Measurements from ENCODE around the gene ZNF174. TPM values are rescaled to one million over a fixed set of nuclear protein-coding genes. Genes with fewer than 3 reads are reported as not detected.

Gene ZNF174
- total RNA-seq, 1 experiment from 2014 or later: 17.7 TPM

DNA sequence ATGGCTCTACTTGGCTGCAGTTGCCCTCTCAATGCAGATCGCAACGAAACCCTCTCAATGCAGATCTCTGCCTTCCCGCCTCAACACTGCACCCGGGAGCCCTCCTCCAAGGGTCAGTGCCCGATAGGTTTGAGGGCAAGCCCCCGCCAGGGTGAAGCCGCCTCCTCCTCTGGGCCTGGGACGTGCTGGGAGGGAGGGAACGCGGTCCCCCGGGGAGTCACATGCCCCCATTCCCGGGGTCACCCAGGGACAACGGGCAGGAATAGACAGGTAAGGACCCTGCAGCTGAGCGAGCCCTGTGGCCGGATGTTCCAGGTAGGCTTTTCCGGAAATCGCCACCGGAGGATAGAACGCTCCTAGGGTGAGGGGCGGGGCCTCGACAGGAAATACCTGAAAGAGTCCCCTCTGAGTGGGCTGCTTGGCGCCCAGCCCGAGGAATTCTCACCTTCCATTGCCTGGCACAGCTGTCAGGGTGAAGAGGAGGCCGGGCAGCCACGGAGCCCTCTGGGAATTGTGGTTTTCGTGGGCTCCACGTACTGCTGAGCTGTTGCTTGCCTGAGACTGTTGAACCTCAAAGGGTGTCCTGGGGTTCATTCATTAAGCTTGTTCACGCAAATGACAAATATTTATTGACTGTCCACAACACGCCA lies 12.8 kb downstream of the ZNF174 start:
- no peak overlapping the region for H2AFZ ChIP-seq (ENCODE audit: low read length)
- H3K9me2 ChIP-seq (replicated peaks; ENCODE audit: insufficient read depth, low read length): no peaks in the 10 kb centered on the region
- no peaks in the 10 kb centered on the region for H3K79me2 ChIP-seq (ENCODE audit: low read length)
- H4K20me1 ChIP-seq (ENCODE audit: insufficient read depth, low read depth, low read length): no peaks in the 10 kb centered on the region
- H3K9me3 ChIP-seq (ENCODE audit: low read length): peaks cover 11% of the 10 kb centered on the region
- DNase-seq: no peak
- no peak overlapping the region for H3K9ac ChIP-seq (ENCODE audit: low read length)
- H3K4me2 ChIP-seq (ENCODE audit: low read depth, low read length, poor library complexity, severe bottlenecking): no peak overlapping the region
- no peak overlapping the region for H3K4me3 ChIP-seq (ENCODE audit: low read length)
- no peak overlapping the region for H3K27ac ChIP-seq (ENCODE audit: low read length)
- no peaks in the 10 kb centered on the region for H3K27me3 ChIP-seq (ENCODE audit: low read length)
- peaks cover 7% of the 10 kb centered on the region; the same call in 1 of the 2 replicates for H3K36me3 ChIP-seq (ENCODE audit: insufficient read depth, low read length)
- H3K4me1 ChIP-seq (ENCODE audit: low read length): no peaks in the 10 kb centered on the region

DNA sequence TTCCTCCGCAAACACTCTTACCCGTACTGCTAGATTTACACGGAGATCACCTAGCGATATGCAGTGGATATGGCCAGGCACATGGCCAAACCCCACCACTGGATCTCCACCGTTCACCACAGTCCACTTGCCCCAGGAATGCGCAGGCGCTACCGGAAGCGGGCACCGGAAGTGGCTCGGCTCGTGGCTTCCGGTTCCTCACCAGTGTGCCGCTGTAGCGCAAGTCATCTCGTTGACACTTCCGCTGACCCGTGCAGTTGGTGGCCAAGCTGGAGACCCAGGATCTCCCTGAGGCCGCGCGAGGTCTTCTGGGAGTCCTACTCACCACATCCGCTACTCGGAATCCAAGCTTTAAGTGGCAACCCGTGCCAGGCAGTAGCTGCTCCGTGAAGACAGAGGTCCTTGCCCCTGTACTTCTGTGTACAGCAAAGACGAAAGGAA lies 30.8 kb downstream of the ZNF174 start:
- no peaks in the 10 kb centered on the region for H3K36me3 ChIP-seq (ENCODE audit: insufficient read depth, low read length)
- H3K4me3 ChIP-seq (ENCODE audit: low read length): no peak overlapping the region
- DNase-seq: no peak
- H3K27me3 ChIP-seq (ENCODE audit: low read length): no peaks in the 10 kb centered on the region
- H3K4me2 ChIP-seq (ENCODE audit: low read depth, low read length, poor library complexity, severe bottlenecking): no peak overlapping the region
- H3K9me3 ChIP-seq (ENCODE audit: low read length): no peaks in the 10 kb centered on the region
- H4K20me1 ChIP-seq (ENCODE audit: insufficient read depth, low read depth, low read length): no peaks in the 10 kb centered on the region
- no peak overlapping the region for H2AFZ ChIP-seq (ENCODE audit: low read length)
- H3K27ac ChIP-seq (ENCODE audit: low read length): no peak overlapping the region
- no peaks in the 10 kb centered on the region for H3K79me2 ChIP-seq (ENCODE audit: low read length)
- H3K9me2 ChIP-seq (replicated peaks; ENCODE audit: insufficient read depth, low read length): no peaks in the 10 kb centered on the region
- no peaks in the 10 kb centered on the region; the same call in 1 of the 2 replicates for H3K4me1 ChIP-seq (ENCODE audit: low read length)
- no peak overlapping the region for H3K9ac ChIP-seq (ENCODE audit: low read length)

DNA sequence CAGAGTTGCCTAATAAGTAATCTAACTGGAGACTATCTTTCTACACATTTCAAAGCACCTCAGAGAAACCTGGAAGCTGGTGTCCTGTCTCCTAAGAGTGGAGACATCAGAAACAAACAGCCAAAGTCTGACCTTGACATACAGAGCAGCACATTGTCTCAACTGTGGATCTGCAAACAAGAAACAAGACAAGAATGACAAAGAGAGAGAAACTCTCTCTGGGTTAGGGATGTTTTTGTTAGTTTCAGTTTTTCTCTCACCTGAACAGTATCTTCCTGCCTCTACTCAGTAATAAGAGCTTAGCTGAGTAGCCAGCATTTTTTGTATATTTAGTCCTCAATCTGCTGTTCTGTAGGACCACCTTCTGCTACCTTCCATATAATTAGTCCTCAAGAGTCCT lies 33.4 kb downstream of the ZNF174 start:
- no peak overlapping the region for H3K9ac ChIP-seq (ENCODE audit: low read length)
- no peaks in the 10 kb centered on the region for H3K79me2 ChIP-seq (ENCODE audit: low read length)
- no peak overlapping the region for H2AFZ ChIP-seq (ENCODE audit: low read length)
- no peaks in the 10 kb centered on the region for H3K9me2 ChIP-seq (replicated peaks; ENCODE audit: insufficient read depth, low read length)
- no peaks in the 10 kb centered on the region; the same call in 1 of the 2 replicates for H3K4me1 ChIP-seq (ENCODE audit: low read length)
- H3K4me2 ChIP-seq (ENCODE audit: low read depth, low read length, poor library complexity, severe bottlenecking): no peak overlapping the region
- no peak overlapping the region for H3K4me3 ChIP-seq (ENCODE audit: low read length)
- DNase-seq: no peak
- no peak overlapping the region for H3K27ac ChIP-seq (ENCODE audit: low read length)
- no peaks in the 10 kb centered on the region for H3K9me3 ChIP-seq (ENCODE audit: low read length)
- H4K20me1 ChIP-seq (ENCODE audit: insufficient read depth, low read depth, low read length): no peaks in the 10 kb centered on the region
- no peaks in the 10 kb centered on the region for H3K36me3 ChIP-seq (ENCODE audit: insufficient read depth, low read length)
- no peaks in the 10 kb centered on the region for H3K27me3 ChIP-seq (ENCODE audit: low read length)

DNA sequence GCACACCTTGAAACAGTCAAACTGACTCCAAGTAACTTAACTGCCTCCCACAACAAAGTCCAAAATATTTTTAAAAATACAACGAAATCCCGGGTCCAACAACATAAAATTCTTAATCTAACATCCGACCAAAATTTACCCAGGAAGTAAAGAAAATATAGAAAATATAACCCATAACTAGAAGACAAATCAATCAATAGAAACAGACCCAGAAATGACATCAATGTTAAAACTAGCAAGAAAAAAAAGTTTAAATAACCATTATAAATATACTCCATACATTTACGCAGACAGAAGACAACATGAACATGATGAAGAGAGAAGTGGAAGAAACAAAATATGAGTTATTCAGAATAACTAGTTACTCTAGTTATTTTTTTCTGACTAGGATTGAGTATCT lies 38.6 kb downstream of the ZNF174 start:
- no peaks in the 10 kb centered on the region for H3K27me3 ChIP-seq (ENCODE audit: low read length)
- no peaks in the 10 kb centered on the region for H4K20me1 ChIP-seq (ENCODE audit: insufficient read depth, low read depth, low read length)
- no peaks in the 10 kb centered on the region for H3K36me3 ChIP-seq (ENCODE audit: insufficient read depth, low read length)
- H3K4me3 ChIP-seq (ENCODE audit: low read length): no peak overlapping the region
- no peak overlapping the region for H3K27ac ChIP-seq (ENCODE audit: low read length)
- no peak overlapping the region for H3K4me2 ChIP-seq (ENCODE audit: low read depth, low read length, poor library complexity, severe bottlenecking)
- no peaks in the 10 kb centered on the region for H3K9me3 ChIP-seq (ENCODE audit: low read length)
- peaks cover 16% of the 10 kb centered on the region for H3K79me2 ChIP-seq (ENCODE audit: low read length)
- no peaks in the 10 kb centered on the region for H3K9me2 ChIP-seq (replicated peaks; ENCODE audit: insufficient read depth, low read length)
- H3K4me1 ChIP-seq (ENCODE audit: low read length): peaks cover 6% of the 10 kb centered on the region; the same call in 1 of the 2 replicates
- H3K9ac ChIP-seq (ENCODE audit: low read length): no peak overlapping the region
- no peak overlapping the region for H2AFZ ChIP-seq (ENCODE audit: low read length)
- DNase-seq: no peak

DNA sequence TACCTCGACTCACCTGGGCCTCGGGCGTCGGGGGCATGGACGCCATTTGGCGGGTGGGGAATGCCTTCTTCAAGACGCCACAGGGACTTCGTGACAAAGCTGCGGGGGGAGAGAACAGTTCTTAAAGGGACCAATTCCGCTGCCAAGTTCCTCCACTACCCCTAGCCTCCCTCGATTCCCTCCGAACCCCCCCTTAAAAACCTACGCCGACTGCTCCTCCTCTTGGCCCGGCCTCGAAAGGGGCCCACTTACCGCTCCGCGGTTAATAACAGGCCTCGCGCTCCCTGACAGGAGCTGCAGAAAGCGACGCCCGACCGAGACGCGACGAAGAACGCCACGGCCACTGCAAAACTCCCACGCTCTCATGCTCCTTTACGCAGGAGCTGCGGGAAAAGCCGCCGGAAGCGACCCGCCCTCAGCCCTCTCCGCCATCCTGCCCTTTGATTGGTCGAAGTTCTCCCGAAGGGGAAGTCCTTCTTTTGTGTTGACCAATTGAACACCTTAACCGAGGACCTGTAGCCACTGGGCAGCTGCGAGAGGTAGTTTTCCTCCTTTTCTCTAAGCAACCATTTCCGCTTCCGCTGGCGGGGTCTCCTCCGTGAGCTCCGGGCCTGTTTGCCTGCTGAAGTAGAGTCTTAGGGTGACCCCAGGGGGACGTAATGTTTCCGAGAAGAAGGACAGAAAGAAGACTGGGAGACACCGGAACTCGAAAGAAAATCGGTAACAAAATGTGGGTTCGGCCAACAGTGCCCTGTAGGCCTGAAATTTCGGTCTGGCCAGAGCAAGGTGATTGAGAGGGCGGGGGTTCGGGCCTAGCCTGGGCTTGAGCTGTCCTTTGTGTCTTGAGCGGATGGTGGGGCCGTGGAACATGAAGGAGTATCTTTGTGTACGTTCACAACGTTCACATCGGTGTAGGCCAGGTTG lies 42.4 kb downstream of the ZNF174 start, which contains the start of the genes NAA60 and ZNF597:
Gene NAA60, plus strand, starts transcription at position 573 of the 924 bp plus-strand sequence. CDS start 32,548 bp downstream, outside the sequence.
Gene ZNF597, minus strand, starts transcription at position 397 of the 924 bp plus-strand sequence. Its CDS starts 351 bp downstream, at position 46.
- Histone ChIP-seq H3K4me2 (ENCODE audit: low read depth, low read length, poor library complexity, severe bottlenecking) (peak within 1 kb of the TSS; percentile 55), H3K9ac (ENCODE audit: low read length) (peak within 1 kb of the TSS; percentile 68)

DNA sequence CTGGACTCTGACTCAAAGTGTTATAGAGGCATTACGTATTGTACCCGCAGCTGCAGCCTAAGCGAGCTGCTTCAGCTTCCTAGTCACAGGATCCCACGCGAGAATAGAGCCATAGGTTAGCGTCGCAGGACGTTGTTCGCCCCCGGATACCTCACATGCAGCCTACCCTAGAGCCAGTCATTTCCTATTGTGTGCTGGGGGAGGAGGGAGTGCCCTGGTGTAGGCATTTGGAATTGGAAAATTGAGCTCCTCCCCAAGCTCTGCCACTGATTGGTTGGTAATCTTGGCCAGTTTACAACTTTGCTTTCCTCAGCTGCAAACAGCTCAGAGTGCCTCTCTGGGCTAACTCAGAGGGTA lies 43.0 kb downstream of the ZNF174 start:
- H3K4me3 ChIP-seq (ENCODE audit: low read length): peak overlapping the region; percentile 68
- H3K9me2 ChIP-seq (replicated peaks; ENCODE audit: insufficient read depth, low read length): no peaks in the 10 kb centered on the region
- no peaks in the 10 kb centered on the region for H3K27me3 ChIP-seq (ENCODE audit: low read length)
- DNase-seq: peak; percentile 61
- no peak overlapping the region for H3K27ac ChIP-seq (ENCODE audit: low read length)
- H3K4me2 ChIP-seq (ENCODE audit: low read depth, low read length, poor library complexity, severe bottlenecking): peak overlapping the region; percentile 55
- no peak overlapping the region for H2AFZ ChIP-seq (ENCODE audit: low read length)
- peak overlapping the region; percentile 68 for H3K9ac ChIP-seq (ENCODE audit: low read length)
- peaks cover 9% of the 10 kb centered on the region; the same call in 1 of the 2 replicates for H3K4me1 ChIP-seq (ENCODE audit: low read length)
- no peaks in the 10 kb centered on the region for H3K9me3 ChIP-seq (ENCODE audit: low read length)
- no peaks in the 10 kb centered on the region for H4K20me1 ChIP-seq (ENCODE audit: insufficient read depth, low read depth, low read length)
- peaks cover 7% of the 10 kb centered on the region for H3K36me3 ChIP-seq (ENCODE audit: insufficient read depth, low read length)
- H3K79me2 ChIP-seq (ENCODE audit: low read length): peaks cover 27% of the 10 kb centered on the region

More for the DNA sequence above, 42.4 kb downstream of the ZNF174 start, which contains the start of the genes NAA60 and ZNF597:
- peaks cover 9% of the 10 kb centered on the region; the same call in 1 of the 2 replicates for H3K4me1 ChIP-seq (ENCODE audit: low read length)
- no peaks in the 10 kb centered on the region for H3K9me2 ChIP-seq (replicated peaks; ENCODE audit: insufficient read depth, low read length)
- no peaks in the 10 kb centered on the region for H3K9me3 ChIP-seq (ENCODE audit: low read length)
- H3K27me3 ChIP-seq (ENCODE audit: low read length): no peaks in the 10 kb centered on the region
- peaks cover 27% of the 10 kb centered on the region for H3K79me2 ChIP-seq (ENCODE audit: low read length)
- DNase-seq: peak; percentile 94
- peaks cover 6% of the 10 kb centered on the region for H3K36me3 ChIP-seq (ENCODE audit: insufficient read depth, low read length)
- H2AFZ ChIP-seq (ENCODE audit: low read length): no peak within 1 kb of the TSS
- peak within 1 kb of the TSS; percentile 68 for H3K4me3 ChIP-seq (ENCODE audit: low read length)
- H3K27ac ChIP-seq (ENCODE audit: low read length): no peak within 1 kb of the TSS
- no peaks in the 10 kb centered on the region for H4K20me1 ChIP-seq (ENCODE audit: insufficient read depth, low read depth, low read length)

DNA sequence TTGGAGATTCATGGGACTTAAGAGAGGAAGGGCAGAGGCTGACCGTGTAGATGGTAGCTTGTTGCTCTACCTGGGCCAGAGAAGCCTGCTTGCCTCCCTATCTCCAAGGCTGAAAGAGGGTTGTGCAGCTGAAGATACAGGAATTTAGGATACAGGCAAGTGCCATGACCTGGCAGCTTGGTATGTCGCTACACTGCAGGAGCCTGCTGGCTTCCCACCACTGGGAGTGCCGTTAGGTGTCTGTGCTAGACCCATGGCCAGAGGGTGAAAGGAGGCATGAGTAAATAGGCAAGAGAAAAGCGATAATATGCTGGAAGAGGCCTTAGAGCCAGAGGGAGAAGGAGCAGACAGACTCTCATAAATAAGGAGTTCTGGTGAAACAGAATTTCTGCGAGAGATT lies 53.1 kb downstream of the ZNF174 start:
- Histone ChIP-seq H4K20me1 (ENCODE audit: insufficient read depth, low read depth, low read length) (peaks cover 5% of the 10 kb centered on the region; the same call in 1 of the 2 replicates), H3K4me1 (ENCODE audit: low read length) (peaks cover 17% of the 10 kb centered on the region), H3K9me3 (ENCODE audit: low read length) (no peaks in the 10 kb centered on the region), H3K27ac (ENCODE audit: low read length) (no peak overlapping the region), H3K9me2 (replicated peaks; ENCODE audit: insufficient read depth, low read length) (no peaks in the 10 kb centered on the region), H3K36me3 (ENCODE audit: insufficient read depth, low read length) (no peaks in the 10 kb centered on the region), H3K79me2 (ENCODE audit: low read length) (peaks cover 10% of the 10 kb centered on the region), H3K4me3 (ENCODE audit: low read length) (no peak overlapping the region), H3K27me3 (ENCODE audit: low read length) (no peaks in the 10 kb centered on the region), H3K9ac (ENCODE audit: low read length) (no peak overlapping the region), H3K4me2 (ENCODE audit: low read depth, low read length, poor library complexity, severe bottlenecking) (no peak overlapping the region), H2AFZ (ENCODE audit: low read length) (no peak overlapping the region)
- DNase-seq: no peak

DNA sequence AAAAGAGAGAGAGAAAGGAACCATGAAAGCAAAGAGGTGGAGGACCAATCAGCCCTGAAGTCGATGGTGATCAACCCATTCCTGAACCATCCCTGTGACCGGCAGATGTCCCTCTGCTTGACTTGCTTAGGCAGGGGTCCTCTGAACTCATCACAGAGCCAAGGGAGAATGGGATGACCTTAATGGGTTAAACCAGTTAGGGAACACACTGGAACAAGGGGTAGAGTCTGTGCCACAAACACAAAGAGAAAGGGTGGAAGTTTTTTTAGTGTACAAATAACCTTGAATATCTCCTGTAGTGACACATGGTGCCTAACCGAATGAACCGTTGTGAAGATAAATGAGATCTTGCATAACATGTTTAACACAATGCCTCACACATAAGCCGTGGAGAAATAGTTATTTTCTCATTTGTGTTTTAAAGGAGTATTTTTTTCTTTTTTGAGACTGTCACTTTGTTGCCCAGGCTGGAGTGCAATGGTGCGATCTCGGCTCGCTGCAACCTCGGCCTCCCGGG lies 53.7 kb downstream of the ZNF174 start:
- DNase-seq: no peak
- H3K9me2 ChIP-seq (replicated peaks; ENCODE audit: insufficient read depth, low read length): no peaks in the 10 kb centered on the region
- H3K36me3 ChIP-seq (ENCODE audit: insufficient read depth, low read length): no peaks in the 10 kb centered on the region

More for the DNA sequence above, 53.7 kb downstream of the ZNF174 start:
- H3K27me3 ChIP-seq (ENCODE audit: low read length): no peaks in the 10 kb centered on the region
- H3K9me3 ChIP-seq (ENCODE audit: low read length): no peaks in the 10 kb centered on the region
- peaks cover 23% of the 10 kb centered on the region for H3K4me1 ChIP-seq (ENCODE audit: low read length)
- H3K4me2 ChIP-seq (ENCODE audit: low read depth, low read length, poor library complexity, severe bottlenecking): no peak overlapping the region
- H4K20me1 ChIP-seq (ENCODE audit: insufficient read depth, low read depth, low read length): peaks cover 5% of the 10 kb centered on the region; the same call in 1 of the 2 replicates
- H3K27ac ChIP-seq (ENCODE audit: low read length): no peak overlapping the region
- H3K79me2 ChIP-seq (ENCODE audit: low read length): peaks cover 16% of the 10 kb centered on the region
- H3K9ac ChIP-seq (ENCODE audit: low read length): no peak overlapping the region
- no peak overlapping the region for H2AFZ ChIP-seq (ENCODE audit: low read length)
- no peak overlapping the region for H3K4me3 ChIP-seq (ENCODE audit: low read length)

All from Karpas-422 (cell line).